GM20000 (cell line): Measurements from ENCODE around the gene STOM.

Experiments
- DNase-seq: peaks from one replicate; pipeline ENCODE4 v3.0.0; 2012; ENCODE audit warnings: low spot score
- TF ChIP-seq, protein P1 (sequence below): IDR thresholded peaks from 2 replicates; pipeline ENCODE4 v1.5.1; 2012; ENCODE audit warnings: mild to moderate bottlenecking, control low read depth; ENCODE audit errors: extremely low read depth, missing control alignments

STOM gene

DNA sequence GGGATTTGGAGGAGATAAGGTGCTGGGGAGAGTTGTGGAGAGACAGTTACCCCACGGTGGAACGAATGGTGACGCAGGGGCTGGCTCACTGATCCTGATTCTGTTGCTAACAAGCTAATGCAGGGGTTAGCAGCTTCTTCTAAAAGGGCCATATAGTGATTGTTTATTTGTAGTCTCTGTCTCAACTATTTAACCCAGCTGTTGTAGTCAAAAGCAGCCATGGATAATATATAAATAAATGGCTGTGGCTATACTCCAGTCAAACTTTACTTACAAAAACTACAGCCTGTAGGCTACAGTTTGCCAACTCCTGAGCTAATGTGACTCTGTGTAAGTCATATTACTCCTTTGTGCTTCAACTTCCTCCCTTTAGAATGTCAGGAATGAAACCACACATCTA is 21.8 kb downstream of the STOM start:
- TF ChIP-seq, protein P1, sequence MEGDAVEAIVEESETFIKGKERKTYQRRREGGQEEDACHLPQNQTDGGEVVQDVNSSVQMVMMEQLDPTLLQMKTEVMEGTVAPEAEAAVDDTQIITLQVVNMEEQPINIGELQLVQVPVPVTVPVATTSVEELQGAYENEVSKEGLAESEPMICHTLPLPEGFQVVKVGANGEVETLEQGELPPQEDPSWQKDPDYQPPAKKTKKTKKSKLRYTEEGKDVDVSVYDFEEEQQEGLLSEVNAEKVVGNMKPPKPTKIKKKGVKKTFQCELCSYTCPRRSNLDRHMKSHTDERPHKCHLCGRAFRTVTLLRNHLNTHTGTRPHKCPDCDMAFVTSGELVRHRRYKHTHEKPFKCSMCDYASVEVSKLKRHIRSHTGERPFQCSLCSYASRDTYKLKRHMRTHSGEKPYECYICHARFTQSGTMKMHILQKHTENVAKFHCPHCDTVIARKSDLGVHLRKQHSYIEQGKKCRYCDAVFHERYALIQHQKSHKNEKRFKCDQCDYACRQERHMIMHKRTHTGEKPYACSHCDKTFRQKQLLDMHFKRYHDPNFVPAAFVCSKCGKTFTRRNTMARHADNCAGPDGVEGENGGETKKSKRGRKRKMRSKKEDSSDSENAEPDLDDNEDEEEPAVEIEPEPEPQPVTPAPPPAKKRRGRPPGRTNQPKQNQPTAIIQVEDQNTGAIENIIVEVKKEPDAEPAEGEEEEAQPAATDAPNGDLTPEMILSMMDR, result no peak
- no peak for DNase-seq

DNA sequence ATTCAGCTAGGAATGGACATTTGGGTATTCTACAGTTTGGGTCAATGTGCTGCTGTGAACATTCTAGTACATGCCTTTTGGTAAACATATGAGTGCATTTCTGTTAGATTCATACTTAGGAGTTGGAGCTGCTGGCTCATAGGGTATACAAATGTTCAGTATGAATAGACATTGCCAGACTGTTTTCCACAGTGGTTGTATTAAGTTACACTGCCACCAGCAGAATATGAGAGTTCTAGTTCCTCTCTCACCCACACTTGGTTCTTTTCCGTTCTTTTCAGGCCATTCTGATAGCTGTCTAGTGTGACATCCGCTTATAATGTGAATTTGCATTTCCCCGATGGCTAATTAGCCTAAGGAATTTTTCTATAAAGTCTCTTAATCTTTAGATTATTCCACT is 25.0 kb downstream of the STOM start:
- DNase-seq, result no peak
- TF ChIP-seq, protein P1, result no peak

DNA sequence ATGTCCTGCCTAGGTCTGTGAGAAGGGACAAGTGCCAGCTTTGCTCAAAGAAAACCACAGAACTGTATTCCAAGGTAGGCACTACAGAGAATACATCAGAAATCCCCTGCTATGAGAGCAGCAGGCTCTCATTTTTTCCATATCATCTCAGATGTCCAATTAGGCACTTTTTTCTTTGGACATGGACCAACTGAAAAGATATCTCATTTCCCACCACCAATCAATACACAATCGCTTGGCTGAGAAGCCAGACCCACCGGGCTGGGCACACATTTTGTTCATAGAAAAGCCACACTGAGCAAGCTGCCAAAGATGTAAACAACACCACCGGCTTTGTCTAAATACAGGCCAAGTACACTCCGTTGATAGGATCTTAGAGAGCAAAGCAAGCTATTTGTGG is 25.9 kb downstream of the STOM start:
- TF ChIP-seq, protein P1, result no peak
- DNase-seq, result no peak

DNA sequence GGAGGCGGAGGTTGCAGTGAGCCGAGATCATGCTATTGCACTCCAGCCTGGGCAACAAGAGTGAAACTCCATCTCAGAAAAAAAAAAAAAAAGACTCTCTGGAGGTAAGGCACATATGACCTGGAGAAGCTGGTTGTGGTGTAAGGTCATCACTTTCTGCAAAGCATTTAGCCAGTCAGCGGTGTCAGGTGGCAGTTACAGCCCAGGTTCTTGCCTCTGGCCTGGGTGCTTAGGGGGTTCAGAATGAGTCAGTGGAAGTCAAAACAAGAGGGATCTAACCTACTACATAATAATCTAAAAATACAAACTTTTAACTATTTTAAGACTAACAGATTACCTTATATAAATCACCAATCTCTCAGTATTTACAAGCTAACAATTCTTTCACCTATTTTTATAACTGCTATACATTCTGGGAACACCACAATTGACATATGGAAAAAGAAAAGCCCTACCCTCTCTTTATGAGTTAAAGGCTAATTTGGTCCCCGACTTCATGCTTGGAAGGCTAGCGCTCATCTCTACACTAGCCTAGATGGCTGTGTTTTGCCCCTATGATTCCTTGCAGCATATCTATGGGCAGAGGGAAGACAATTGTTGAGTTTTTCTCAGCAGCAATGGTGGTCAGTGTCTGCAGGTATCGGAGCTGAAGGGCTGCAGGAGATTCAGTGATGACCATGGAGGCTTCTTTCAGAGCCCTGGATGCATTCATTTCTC is 29.2 kb downstream of the STOM start:
- DNase-seq, result peak; percentile 64
- TF ChIP-seq, protein P1, result no peak

DNA sequence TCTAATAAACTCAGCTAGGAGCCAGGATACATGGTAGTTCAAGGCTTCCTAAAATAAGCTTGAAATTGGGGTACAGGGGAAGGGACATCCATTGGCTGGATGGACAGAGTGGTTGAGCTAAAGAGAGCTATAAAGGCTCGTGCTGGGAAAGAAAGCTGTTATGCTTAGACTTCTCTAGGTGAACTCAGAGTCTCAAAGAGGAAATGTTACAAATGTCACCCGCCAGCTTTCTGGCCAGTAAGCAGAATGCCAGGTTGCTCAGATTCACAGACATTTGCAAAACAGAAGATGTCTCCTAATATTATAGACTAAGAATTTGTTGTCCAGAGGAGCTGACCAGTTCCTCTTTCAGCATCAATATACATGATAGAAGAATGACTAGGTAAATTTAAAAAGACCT is 30.6 kb downstream of the STOM start:
- TF ChIP-seq, protein P1, result no peak

DNA sequence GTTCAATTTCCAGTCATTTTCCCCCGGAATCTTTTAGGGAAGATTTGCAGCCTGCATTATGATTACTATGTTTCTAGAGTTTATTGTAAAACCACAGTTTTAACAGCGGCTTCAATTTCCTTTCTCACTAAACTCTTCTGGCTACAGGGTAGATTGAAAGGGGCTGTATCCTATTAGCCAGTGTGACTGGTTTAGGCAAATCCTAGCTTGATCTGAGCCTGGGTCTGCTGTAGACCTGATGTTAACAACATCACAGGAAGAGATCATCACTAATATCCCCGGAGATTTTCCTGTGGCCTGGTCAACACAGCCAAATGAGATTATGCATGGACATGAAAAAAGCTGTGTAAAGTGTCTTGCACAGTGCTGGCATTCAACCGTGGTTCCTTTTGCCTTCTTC is 33.4 kb downstream of the STOM start:
- TF ChIP-seq, protein P1, result no peak
- no peak for DNase-seq

More for the DNA sequence above, 30.6 kb downstream of the STOM start:
- DNase-seq, result no peak

DNA sequence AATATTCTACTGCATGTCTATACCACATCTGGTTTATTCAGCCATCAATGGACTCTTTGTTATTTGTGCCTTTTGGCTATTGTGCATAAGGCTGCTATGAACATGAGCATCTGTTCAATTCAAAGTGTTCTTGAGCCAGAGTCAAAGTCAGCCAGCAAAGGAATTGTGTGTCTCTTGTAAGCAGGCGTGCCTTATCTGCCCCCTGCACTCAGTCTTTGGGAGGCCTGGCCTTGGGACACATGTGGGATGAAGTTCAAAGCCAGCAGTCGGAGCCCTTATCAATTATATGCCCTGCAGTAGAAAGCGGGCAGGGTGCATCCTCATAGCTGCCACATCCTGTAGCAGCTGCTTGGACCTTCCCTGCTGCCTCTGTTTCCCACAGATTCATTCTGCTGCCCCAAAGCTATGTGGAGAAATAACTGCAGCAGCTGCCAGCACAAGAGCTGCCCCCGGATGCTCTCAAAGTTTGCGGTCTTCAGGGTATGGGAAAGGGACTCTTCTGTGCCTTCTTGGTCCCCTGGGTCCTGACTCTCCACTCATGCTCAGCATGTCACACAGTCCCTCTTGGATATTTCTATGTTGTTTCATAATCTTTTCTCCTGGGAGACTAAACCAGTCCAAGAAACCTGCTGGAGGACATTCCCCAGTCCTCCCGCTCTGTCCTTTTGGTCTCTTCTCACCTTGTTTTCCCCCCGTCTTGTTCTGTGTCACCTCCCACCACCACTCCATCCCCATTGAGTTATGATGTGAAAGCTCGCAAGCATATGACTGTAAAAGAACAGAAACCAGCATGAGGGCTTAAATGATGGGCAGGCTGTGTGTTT is 35.9 kb downstream of the STOM start:
- no peak for DNase-seq
- TF ChIP-seq, protein P1, result no peak
